Colonic mucosa (tissue), 4 donors: ENCODE results near the gene TVP23C. TPM values are rescaled to one million over a fixed set of nuclear protein-coding genes. Genes with fewer than 3 reads are reported as not detected.

ENCODE experiments used
- DNase-seq: peaks from one replicate; pipeline ENCODE4 v3.0.0-alpha.2; 2020
- H3K27ac ChIP-seq: fragments of 200-600 bp; one replicate; pipeline ENCODE4 v1.8.0; 2021
- H3K27me3 ChIP-seq: fragments of 200-600 bp; one replicate; pipeline ENCODE4 v1.8.0; 2021
- H3K36me3 ChIP-seq: fragments of 200-600 bp; one replicate; pipeline ENCODE4 v1.8.0; 2021
- H3K4me1 ChIP-seq: fragments of 200-600 bp; one replicate; pipeline ENCODE4 v1.8.0; 2021; ENCODE audit warnings: mild to moderate bottlenecking
- H3K4me3 ChIP-seq: fragments of 200-600 bp; one replicate; pipeline ENCODE4 v1.8.0; 2021
- H3K9ac ChIP-seq, 2 donors: one replicate each; pipeline ENCODE4 v1.7.0; 2013; ENCODE audit warnings: control low read depth in 2 of 2, low read depth in 2 of 2, low read length in 2 of 2
- H3K9me3 ChIP-seq: fragments of 200-600 bp; one replicate; pipeline ENCODE4 v1.8.0; 2021
- intact Hi-C: fragments of 100-400 bp; cut with DNase I; formaldehyde crosslinking; loops from one replicate; pipeline ENCODE4 v1.14.1; 2022
- total RNA-seq, 2 donors: library from RNA; stranded (reverse); fragmentation: NEBNext Ultra II Directional in 1 of 2; extraction: Animal tissue kit (Norgen Biotek cat#: 25700) in 1 of 2; gene quantifications; one replicate each; pipeline ENCODE4 v1.2.1, GENCODE V29; 2021
- TF ChIP-seq, protein P1 (sequence below): fragments of 200-600 bp; IDR thresholded peaks from one replicate; pipeline ENCODE4 v1.8.0; 2022; ENCODE audit warnings: antibody characterized with exemption, mild to moderate bottlenecking
- donor health status: healthy.
- donor health status: DM: no; HTN: no; CAD: no.
- donor health status: DM: no; HTN: no; CAD: no.

Gene TVP23C
- total RNA-seq, 2 donors from 2014 or later, result 10.7 to 14.0 TPM

DNA sequence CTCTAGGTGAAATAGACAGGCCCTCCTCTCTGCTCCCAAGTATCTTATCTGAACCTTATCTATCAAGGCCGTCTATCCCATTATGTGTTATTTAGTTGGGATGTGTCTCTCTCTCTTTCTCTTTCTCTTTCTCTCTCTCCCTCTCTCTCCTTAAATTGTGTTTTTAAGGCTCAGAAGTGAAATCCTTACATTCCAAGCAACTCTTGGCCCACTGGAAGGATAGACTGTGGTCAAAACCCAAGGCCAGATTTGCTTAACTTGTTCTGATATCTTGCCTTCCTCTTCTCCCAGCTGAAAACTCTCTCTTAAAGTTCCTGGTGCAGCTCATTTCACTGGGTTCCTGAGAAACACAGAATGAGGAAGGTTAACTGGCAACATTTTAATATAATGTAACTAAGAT lies 110.5 kb downstream of the TVP23C start:
- intact Hi-C loops, result no loop called here
- no peak overlapping the region for H3K27ac ChIP-seq

More for the DNA sequence above, 110.5 kb downstream of the TVP23C start:
- TF ChIP-seq, protein P1, sequence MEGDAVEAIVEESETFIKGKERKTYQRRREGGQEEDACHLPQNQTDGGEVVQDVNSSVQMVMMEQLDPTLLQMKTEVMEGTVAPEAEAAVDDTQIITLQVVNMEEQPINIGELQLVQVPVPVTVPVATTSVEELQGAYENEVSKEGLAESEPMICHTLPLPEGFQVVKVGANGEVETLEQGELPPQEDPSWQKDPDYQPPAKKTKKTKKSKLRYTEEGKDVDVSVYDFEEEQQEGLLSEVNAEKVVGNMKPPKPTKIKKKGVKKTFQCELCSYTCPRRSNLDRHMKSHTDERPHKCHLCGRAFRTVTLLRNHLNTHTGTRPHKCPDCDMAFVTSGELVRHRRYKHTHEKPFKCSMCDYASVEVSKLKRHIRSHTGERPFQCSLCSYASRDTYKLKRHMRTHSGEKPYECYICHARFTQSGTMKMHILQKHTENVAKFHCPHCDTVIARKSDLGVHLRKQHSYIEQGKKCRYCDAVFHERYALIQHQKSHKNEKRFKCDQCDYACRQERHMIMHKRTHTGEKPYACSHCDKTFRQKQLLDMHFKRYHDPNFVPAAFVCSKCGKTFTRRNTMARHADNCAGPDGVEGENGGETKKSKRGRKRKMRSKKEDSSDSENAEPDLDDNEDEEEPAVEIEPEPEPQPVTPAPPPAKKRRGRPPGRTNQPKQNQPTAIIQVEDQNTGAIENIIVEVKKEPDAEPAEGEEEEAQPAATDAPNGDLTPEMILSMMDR, result no peak
- Histone ChIP-seq H3K4me1 (peaks cover 4% of the 10 kb centered on the region), H3K27me3 (no peaks in the 10 kb centered on the region), H3K9me3 (no peaks in the 10 kb centered on the region), H3K4me3 (no peak overlapping the region), H3K9ac (no peak overlapping the region), H3K36me3 (no peaks in the 10 kb centered on the region)
- DNase-seq, result no peak

Other genes starting within 250 kb of the TVP23C start
- gene TEKT3, start 221.9 kb downstream of the TVP23C start, total RNA-seq, result under 1 TPM in 1 of 2 donors, not detected in 1; 0.45 TPM
- gene CDRT4, start 95.9 kb downstream of the TVP23C start, total RNA-seq, result 1 to 10 TPM; 3.8 to 5.3 TPM
- 1 to 10 TPM in 1 of 2 donors, under 1 TPM in 1; 0.42 to 4.2 TPM for gene FBXW10B, start 56.2 kb upstream of the TVP23C start, total RNA-seq
- 10 to 100 TPM; 27.2 to 30.4 TPM for gene TRIM16, start 120.8 kb upstream of the TVP23C start, total RNA-seq
- gene ZNF286A, start 136.3 kb upstream of the TVP23C start, total RNA-seq, result 10 to 100 TPM; 10.9 to 11.3 TPM
- not detected for gene TBC1D26, start 168.8 kb upstream of the TVP23C start, total RNA-seq